NB4 (cell line): ENCODE measurements around the gene PTMA.

Source experiments
- CTCF ChIP-seq: IDR thresholded peaks from one replicate; pipeline ENCODE4 v1.5.1; 2012; ENCODE audit warnings: low read depth, low read length
- MAX ChIP-seq: IDR thresholded peaks from 2 replicates; pipeline ENCODE4 v1.6.1; 2011; ENCODE audit warnings: low read depth, low read length
- MYC ChIP-seq: IDR thresholded peaks from 2 replicates; pipeline ENCODE4 v1.6.1; 2011; ENCODE audit warnings: low read depth, low read length

- TF ChIP-seq CTCF (no peak), MYC (no peak; the same call in 1 of the 2 replicates), MAX (no peak)
Measured at GRCh38 chr2:231707625-231707926, 749 bp upstream of the PTMA start.
